Stimulated activated CD4-positive, alpha-beta T cell treated with anti-CD3 and anti-CD28 coated beads, Interleukin-15, amount 100 ng/mL, for 24 hours (primary cell): ENCODE results near the gene KIF6.
"Not testable (repeated sequence)": the region's sequence is repeated elsewhere in the genome, so short reads cannot be mapped to it uniquely, and the experiment has no call there.

Source experiments
- DNase-seq: peaks from one replicate; pipeline ENCODE4 v3.0.0-alpha.2; 2020

The KIF6 gene

GRCh38 chr6:39494998-39495397, 230.2 kb downstream of the KIF6 start:
- DNase-seq = no peak

- DNase-seq = no peak
These were observed 231.4 kb downstream of the KIF6 start for GRCh38 chr6:39493777-39494176.

GRCh38 chr6:39493174-39493573, 232.0 kb downstream of the KIF6 start:
- no peak for DNase-seq

DNA sequence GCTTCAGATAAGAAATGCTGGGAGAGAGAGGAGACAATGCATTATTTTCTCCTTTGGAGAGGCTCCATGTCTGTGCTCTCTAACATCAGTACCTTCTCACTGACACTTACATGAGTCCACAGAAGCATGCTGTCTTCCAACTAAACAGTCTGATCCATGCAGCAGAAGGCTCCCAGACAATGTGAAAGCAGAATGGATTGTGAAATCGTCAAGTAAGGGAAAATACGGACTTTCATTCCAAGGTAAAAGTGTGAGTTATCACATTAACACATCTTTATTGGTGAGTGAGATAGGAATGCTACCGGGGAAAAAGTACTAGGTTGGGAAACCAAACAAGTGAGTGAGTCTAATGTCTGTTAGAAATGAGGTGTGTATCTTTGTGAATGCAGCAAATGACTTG, 235.1 kb downstream of the KIF6 start:
- DNase-seq = no peak

DNA sequence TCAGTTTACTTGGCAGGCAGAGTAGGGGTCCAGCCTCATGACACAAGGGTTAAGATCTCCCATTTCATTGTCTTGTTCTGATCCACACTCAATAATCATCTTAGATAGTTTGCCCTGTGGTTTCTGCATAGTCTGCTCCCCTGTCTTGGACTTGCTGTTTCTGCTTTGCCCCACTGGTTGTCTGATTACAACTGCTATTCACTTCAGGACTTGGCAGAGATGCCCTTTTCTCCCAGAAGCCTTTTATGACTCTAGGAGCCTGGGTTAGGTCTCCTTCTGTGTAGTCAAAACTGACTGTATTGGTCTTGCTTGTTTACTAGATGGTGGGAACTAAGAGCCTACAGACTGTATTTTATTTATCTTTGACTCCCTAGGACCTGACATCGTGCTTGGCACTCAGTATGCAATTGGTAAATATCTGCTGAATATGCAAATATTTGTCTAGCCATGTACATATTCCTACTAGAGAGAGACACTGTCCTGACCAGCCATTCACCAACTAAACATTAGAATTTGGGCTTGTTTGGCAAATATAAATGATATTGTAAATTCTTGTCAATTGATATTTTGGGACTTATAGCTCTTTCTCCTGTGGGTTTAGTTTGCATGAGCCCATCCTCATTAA, 236.8 kb downstream of the KIF6 start:
- DNase-seq = no peak

GRCh38 chr6:39484276-39484675, 240.9 kb downstream of the KIF6 start:
- DNase-seq = no peak

GRCh38 chr6:39479819-39480218, 245.4 kb downstream of the KIF6 start:
- not testable (repeated sequence) for DNase-seq

DNA sequence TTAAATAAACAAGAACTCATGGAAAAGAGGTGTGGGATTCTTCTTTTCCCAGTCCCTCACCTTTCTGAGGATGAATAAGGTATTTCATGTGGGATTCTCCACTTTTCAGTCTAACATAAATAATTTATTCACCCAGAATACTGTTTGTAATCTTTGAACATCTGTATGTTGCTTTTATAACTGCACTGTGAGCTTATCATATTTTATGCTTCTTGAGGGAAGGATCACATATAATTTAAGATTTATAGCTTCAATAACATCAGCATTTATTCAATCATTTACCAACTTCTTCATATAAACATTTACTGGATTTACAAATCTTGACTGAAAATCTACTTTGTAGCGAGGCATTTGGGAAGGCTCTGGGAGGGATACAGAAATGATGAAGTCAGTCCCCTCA, 248.5 kb downstream of the KIF6 start:
- no peak for DNase-seq

GRCh38 chr6:39476151-39476550, 249.1 kb downstream of the KIF6 start:
- DNase-seq = no peak

DNA sequence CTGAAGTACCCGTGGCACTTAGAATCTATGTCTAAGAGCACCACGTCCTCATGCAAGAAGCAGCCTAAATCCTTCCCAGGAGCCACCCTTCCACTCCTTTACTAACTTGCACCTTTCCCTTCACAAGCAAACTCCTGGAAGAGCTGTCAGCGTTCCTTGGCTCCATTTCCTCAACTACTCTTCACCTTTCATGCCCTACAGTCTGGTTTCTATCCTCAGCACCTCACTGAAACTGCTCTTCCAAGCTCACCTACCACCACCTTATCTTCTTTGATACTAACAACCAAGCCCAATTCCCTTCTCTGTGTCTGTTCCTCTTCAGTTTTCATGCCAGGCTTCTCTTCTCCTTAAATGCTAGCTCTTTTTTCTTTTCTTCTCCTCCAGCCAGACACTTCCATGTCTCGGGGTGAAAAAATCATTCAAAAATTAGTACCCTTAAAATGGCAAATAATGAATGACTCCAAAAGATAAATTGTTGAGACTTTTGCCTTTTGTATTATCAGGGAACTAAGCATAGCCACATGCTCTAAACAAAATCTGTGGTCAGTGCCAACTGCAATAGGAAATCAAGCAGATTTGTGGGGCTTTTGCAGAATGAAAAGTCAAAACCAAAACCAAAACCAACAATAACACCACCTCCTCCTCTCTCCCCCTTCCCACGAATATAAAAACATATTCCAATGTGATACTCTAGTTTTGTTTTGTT, 253.1 kb downstream of the KIF6 start:
- DNase-seq = no peak

DNA sequence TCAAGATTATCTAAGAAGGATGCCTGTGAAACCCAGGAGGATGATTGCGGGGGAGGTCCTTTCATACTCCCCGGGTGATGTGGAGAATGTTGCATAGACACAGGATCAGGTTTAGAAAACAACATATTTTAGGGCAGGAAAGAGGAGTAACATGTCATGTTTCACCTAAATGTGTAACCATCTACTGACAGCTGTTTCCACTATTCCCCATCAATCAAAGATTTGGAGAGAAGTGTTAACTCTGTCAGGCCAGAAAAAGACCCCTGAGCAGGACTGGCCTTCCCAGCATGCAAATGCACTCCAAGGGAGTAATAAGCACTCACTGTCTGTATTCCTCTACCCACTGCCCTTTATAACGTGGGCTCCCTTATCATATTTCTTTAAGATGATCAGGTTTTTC, 254.7 kb downstream of the KIF6 start:
- DNase-seq = no peak

GRCh38 chr6:39468385-39468784, 256.8 kb downstream of the KIF6 start:
- DNase-seq = no peak

- no peak for DNase-seq
These were observed 258.6 kb downstream of the KIF6 start for GRCh38 chr6:39466631-39467030.

GRCh38 chr6:39465539-39465938, 259.7 kb downstream of the KIF6 start:
- no peak for DNase-seq

- DNase-seq = no peak
These were observed 261.1 kb downstream of the KIF6 start for GRCh38 chr6:39464067-39464466.

DNA sequence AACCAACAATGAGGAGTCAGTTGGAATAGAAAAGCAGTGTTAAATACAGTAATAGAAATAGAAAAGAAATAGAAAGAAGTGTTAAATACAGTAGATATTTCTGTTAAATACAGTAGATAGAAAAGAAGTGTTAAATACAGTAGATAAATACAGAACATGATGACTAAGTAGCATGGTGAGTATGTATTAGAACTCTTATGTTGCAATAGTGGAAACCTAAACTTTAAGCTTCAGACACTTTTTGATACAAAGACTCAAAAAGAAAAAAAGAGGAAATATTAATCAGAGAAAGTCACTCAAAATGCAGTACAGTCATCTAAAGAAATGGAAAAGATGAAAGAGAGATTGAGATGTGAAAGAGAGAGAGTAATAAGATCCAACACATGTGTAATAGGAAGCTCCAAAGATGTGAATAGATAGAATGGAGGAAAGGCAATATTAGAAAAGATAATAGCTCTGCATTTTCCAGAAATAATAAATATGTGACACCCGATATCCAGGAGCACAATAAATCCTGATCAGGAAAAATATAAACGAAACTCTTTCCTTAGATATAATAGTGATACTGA, 271.2 kb downstream of the KIF6 start:
- DNase-seq = no peak

- no peak for DNase-seq
These were observed 272.0 kb downstream of the KIF6 start for GRCh38 chr6:39453241-39453640.

GRCh38 chr6:39452306-39453145, 272.7 kb downstream of the KIF6 start:
- DNase-seq = peak; percentile 4

- DNase-seq = peak; percentile 28
These were observed 273.4 kb downstream of the KIF6 start for GRCh38 chr6:39451831-39452230.

- no peak for DNase-seq
These were observed 276.2 kb downstream of the KIF6 start for GRCh38 chr6:39449022-39449421.

GRCh38 chr6:39446909-39447308, 278.3 kb downstream of the KIF6 start:
- DNase-seq = no peak

DNA sequence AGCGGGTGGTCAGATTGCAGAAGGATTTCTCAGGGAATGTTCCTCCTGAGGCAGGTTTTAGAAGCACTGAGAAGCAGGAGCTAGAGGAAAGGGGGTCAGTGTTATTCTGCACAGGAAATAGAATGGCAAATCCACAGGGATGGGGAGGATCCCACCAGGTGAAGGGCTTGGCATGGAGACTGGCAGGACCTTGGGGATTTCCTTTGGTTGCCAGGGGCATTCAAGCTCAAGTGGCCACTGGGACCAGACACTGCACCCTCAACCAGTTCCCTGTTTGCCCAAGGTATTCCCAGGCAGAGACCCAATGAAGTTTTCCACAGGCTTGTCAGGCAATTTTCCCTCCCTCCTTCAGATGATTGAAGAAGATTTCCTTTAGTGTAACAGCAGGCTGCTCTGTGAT, 279.5 kb downstream of the KIF6 start:
- DNase-seq = no peak

- DNase-seq = no peak
These were observed 280.7 kb downstream of the KIF6 start for GRCh38 chr6:39444479-39445019.
